OCI-LY1 (cell line): Measurements from ENCODE around the gene SRPRB.
"Not testable (repeated sequence)": the region's sequence is repeated elsewhere in the genome, so short reads cannot be mapped to it uniquely, and the experiment has no call there.

Source experiments
- H2AFZ ChIP-seq: fragments of 200-600 bp; sonication (generic), shearing (Covaris generic); 2 replicates; pipeline ENCODE4 v1.6.0; 2014; ENCODE audit warnings: antibody characterized with exemption, mild to moderate bottlenecking, low read length
- H3F3A ChIP-seq: fragments of 200-600 bp; sonication (generic), shearing (Covaris generic); 2 replicates; pipeline ENCODE4 v1.6.0; 2014; ENCODE audit warnings: mild to moderate bottlenecking, antibody characterized with exemption, low read length, moderate library complexity; ENCODE audit not compliant: insufficient read depth
- H3K27ac ChIP-seq: fragments of 200-600 bp; sonication (generic); 2 replicates; pipeline ENCODE4 v1.5.1; 2014; ENCODE audit warnings: low read length, mixed run types, mild to moderate bottlenecking, low read depth; ENCODE audit not compliant: poor library complexity, severe bottlenecking
- H3K27me3 ChIP-seq: fragments of 200-600 bp; sonication (generic); 2 replicates; pipeline ENCODE4 v1.6.0; 2014; ENCODE audit warnings: antibody characterized with exemption, mild to moderate bottlenecking, low read length, moderate library complexity; ENCODE audit not compliant: insufficient read depth
- H3K36me3 ChIP-seq: fragments of 200-600 bp; sonication (generic); 2 replicates; pipeline ENCODE4 v1.6.1; 2014; ENCODE audit warnings: mild to moderate bottlenecking, antibody characterized with exemption, low read length, moderate library complexity, mixed read lengths; ENCODE audit not compliant: insufficient read depth
- H3K4me1 ChIP-seq: fragments of 200-600 bp; sonication (generic); 2 replicates; pipeline ENCODE4 v1.5.1; 2014; ENCODE audit warnings: mild to moderate bottlenecking, low read length, moderate library complexity; ENCODE audit not compliant: insufficient read depth, severe bottlenecking
- H3K4me2 ChIP-seq: fragments of 200-600 bp; sonication (generic), shearing (Covaris generic); 2 replicates; pipeline ENCODE4 v1.6.1; 2014; ENCODE audit warnings: low read length
- H3K4me3 ChIP-seq: fragments of 200-600 bp; sonication (generic); 2 replicates; pipeline ENCODE4 v1.5.1; 2014; ENCODE audit warnings: low read length, low read depth, mild to moderate bottlenecking, mixed read lengths; ENCODE audit not compliant: poor library complexity, severe bottlenecking
- H3K79me2 ChIP-seq: fragments of 200-600 bp; shearing (Covaris generic); 2 replicates; pipeline ENCODE4 v1.6.1; 2016; ENCODE audit warnings: mixed run types, low read length, mixed read lengths; ENCODE audit not compliant: insufficient read depth
- H3K9ac ChIP-seq: fragments of 200-600 bp; sonication (generic), shearing (Covaris generic); 2 replicates; pipeline ENCODE4 v1.6.1; 2014; ENCODE audit warnings: mild to moderate bottlenecking, low read length, mixed read lengths
- H3K9me2 ChIP-seq: fragments of 200-600 bp; sonication (generic), shearing (Covaris generic); 2 replicates; pipeline ENCODE4 v1.6.1; 2014; ENCODE audit warnings: low read depth, mild to moderate bottlenecking, low read length, mixed read lengths
- H3K9me3 ChIP-seq: fragments of 200-600 bp; shearing (Covaris generic); 2 replicates; pipeline ENCODE4 v1.6.1; 2014; ENCODE audit warnings: low read length, mixed read lengths
- H4K20me1 ChIP-seq: fragments of 200-600 bp; sonication (generic), shearing (Covaris generic); 2 replicates; pipeline ENCODE4 v1.6.0; 2016; ENCODE audit warnings: mild to moderate bottlenecking, low read length; ENCODE audit not compliant: insufficient read depth
- EZH2 ChIP-seq: fragments of 200-600 bp; sonication (generic), shearing (Covaris generic); IDR thresholded peaks from 2 replicates; pipeline ENCODE4 v1.8.0; 2017; ENCODE audit warnings: borderline replicate concordance, mixed run types, mild to moderate bottlenecking, antibody characterized with exemption, low read length, moderate library complexity, mixed read lengths
- TF ChIP-seq, protein P1 (sequence below): fragments of 200-600 bp; sonication (generic), shearing (Covaris generic); IDR thresholded peaks from 2 replicates; pipeline ENCODE4 v1.5.1; 2017; ENCODE audit warnings: mild to moderate bottlenecking, antibody characterized with exemption, low read length, moderate library complexity, mixed read lengths

SRPRB gene

DNA sequence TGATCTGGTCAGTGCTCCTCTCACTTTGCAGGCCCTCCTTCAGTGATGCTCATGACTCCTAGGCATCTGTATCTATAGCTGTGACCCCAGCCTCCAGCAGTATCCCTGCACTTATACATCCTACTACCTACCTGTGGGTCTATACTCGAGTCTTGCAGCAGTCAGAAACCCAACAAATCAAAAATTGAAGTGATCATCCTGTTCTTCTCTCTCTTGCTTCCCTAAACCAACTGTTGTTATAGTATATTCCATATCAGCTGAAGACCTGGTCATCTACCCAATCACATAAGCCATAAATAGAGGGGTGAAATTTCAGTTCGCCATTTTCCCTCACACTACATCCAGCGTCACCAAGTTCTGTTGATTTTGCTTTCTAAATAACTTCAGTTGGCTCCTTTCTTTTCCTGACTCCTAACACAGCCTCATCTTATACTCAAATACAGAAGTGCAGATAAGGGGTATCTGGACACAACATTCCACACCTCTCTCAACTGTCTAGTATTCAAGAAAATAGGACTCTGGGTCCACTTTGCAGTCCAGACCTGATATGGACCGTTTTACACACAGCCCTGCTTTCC lies 25.9 kb upstream of the SRPRB start:
- no peak overlapping the region for H3K9ac ChIP-seq
- no peaks in the 10 kb centered on the region for H3F3A ChIP-seq
- H3K27me3 ChIP-seq: no peaks in the 10 kb centered on the region

DNA sequence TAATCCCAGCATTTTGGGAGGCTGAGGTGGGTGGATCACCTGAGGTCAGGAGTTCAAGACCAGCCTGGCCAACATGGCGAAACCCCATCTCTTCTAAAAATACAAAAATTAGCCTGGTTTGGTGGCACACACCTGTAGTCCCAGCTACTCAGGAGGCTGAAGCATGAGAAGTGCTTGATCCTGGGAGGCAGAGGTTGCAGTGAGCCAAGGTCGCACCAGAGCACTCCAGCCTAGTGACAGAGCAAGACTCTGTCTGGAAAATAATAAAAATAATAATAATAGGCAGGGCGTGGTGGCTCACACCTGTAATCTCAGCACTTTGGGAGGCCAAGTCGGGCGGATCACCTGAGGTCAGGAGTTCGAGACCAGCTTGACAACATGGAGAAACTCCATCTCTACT lies 24.9 kb upstream of the SRPRB start:
- not testable (repeated sequence) for H3K4me3 ChIP-seq, H3K27ac ChIP-seq, H3K36me3 ChIP-seq, H3F3A ChIP-seq, H4K20me1 ChIP-seq, H3K9ac ChIP-seq, H2AFZ ChIP-seq, H3K79me2 ChIP-seq, H3K4me2 ChIP-seq, H3K27me3 ChIP-seq, H3K9me3 ChIP-seq, H3K9me2 ChIP-seq, H3K4me1 ChIP-seq

More for the DNA sequence above, 25.9 kb upstream of the SRPRB start:
- TF ChIP-seq, protein P1, sequence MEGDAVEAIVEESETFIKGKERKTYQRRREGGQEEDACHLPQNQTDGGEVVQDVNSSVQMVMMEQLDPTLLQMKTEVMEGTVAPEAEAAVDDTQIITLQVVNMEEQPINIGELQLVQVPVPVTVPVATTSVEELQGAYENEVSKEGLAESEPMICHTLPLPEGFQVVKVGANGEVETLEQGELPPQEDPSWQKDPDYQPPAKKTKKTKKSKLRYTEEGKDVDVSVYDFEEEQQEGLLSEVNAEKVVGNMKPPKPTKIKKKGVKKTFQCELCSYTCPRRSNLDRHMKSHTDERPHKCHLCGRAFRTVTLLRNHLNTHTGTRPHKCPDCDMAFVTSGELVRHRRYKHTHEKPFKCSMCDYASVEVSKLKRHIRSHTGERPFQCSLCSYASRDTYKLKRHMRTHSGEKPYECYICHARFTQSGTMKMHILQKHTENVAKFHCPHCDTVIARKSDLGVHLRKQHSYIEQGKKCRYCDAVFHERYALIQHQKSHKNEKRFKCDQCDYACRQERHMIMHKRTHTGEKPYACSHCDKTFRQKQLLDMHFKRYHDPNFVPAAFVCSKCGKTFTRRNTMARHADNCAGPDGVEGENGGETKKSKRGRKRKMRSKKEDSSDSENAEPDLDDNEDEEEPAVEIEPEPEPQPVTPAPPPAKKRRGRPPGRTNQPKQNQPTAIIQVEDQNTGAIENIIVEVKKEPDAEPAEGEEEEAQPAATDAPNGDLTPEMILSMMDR: no peak
- TF ChIP-seq EZH2: no peak
- no peaks in the 10 kb centered on the region for H3K9me3 ChIP-seq
- no peak overlapping the region for H2AFZ ChIP-seq
- no peaks in the 10 kb centered on the region for H3K9me2 ChIP-seq
- no peaks in the 10 kb centered on the region for H4K20me1 ChIP-seq
- no peak overlapping the region for H3K4me2 ChIP-seq
- H3K4me3 ChIP-seq: no peak overlapping the region
- no peaks in the 10 kb centered on the region for H3K4me1 ChIP-seq
- H3K79me2 ChIP-seq: no peaks in the 10 kb centered on the region
- no peaks in the 10 kb centered on the region for H3K36me3 ChIP-seq
- H3K27ac ChIP-seq: no peak overlapping the region

DNA sequence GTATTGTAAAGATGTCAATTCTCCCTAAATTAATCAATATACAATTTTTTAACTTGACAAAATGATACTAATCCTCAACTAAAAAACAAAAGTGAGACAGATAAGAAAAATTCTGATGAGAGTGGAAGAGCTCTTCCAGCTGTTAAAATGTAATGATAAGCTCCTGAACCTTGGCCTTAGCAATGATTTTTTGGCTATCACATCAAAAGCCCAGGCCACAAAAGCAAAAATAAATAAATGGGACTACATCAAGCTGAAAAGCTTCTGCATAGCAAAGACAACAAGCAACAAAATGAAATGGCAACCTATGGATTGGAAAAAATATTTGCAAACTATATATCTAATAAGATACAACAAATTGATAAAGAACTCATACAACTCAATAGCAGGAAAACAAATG lies 24.0 kb upstream of the SRPRB start:
- H3F3A ChIP-seq: no peaks in the 10 kb centered on the region
- H3K4me2 ChIP-seq: no peak overlapping the region
- H3K9ac ChIP-seq: no peak overlapping the region
- TF ChIP-seq, protein P1: no peak
- no peak for TF ChIP-seq EZH2
- H3K27me3 ChIP-seq: no peaks in the 10 kb centered on the region
- H3K4me1 ChIP-seq: no peaks in the 10 kb centered on the region
- no peaks in the 10 kb centered on the region for H3K9me3 ChIP-seq
- H3K36me3 ChIP-seq: no peaks in the 10 kb centered on the region
- no peaks in the 10 kb centered on the region for H3K9me2 ChIP-seq
- H3K4me3 ChIP-seq: no peak overlapping the region
- no peaks in the 10 kb centered on the region for H3K79me2 ChIP-seq
- H2AFZ ChIP-seq: no peak overlapping the region
- H4K20me1 ChIP-seq: no peaks in the 10 kb centered on the region
- no peak overlapping the region for H3K27ac ChIP-seq

DNA sequence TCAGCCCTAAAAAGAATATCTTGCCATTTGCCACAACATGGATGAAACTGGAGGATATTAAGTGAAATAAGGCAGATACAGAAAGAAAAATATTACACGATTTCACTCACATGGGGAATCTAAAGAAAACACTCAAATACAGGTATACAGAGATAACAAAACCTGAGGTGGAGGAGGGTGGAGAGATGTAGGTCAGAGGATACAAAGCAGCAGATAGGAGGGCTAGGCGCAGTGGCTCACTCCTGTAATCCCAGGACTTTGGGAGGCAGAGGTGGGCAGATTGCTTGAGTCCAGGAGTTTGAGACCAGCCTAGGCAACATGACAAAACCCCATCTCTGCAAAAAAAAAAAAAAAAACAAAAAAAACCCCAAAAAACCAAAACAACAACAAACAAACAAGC lies 23.2 kb upstream of the SRPRB start:
- H3K27me3 ChIP-seq: no peaks in the 10 kb centered on the region
- no peaks in the 10 kb centered on the region for H3K4me1 ChIP-seq
- no peak overlapping the region for H3K4me3 ChIP-seq
- H3K79me2 ChIP-seq: no peaks in the 10 kb centered on the region
- H3K27ac ChIP-seq: no peak overlapping the region
- H4K20me1 ChIP-seq: no peaks in the 10 kb centered on the region
- no peaks in the 10 kb centered on the region for H3K9me2 ChIP-seq
- no peak overlapping the region for H2AFZ ChIP-seq
- no peak overlapping the region for H3K9ac ChIP-seq
- no peak overlapping the region for H3K4me2 ChIP-seq
- no peaks in the 10 kb centered on the region for H3K9me3 ChIP-seq
- H3K36me3 ChIP-seq: no peaks in the 10 kb centered on the region
- no peaks in the 10 kb centered on the region for H3F3A ChIP-seq
- TF ChIP-seq, protein P1: no peak
- no peak for TF ChIP-seq EZH2
